Mesendoderm (in vitro differentiated cells): ENCODE measurements around the gene PRR23A.
A peak's percentile ranks its signal among the peaks of the same experiment; 100 is the strongest.

ENCODE experiments used
- DNase-seq: peaks from one replicate; pipeline ENCODE4 v3.0.0; 2013
- H2AK5ac ChIP-seq: 2 replicates; pipeline ENCODE4 v1.6.1; 2013; ENCODE audit warnings: low read length, inconsistent platforms
- H2BK120ac ChIP-seq: 2 replicates; pipeline ENCODE4 v1.6.1; 2013; ENCODE audit warnings: low read depth, mild to moderate bottlenecking, low read length, moderate library complexity, mixed read lengths
- H2BK15ac ChIP-seq: replicated peaks from 2 replicates; pipeline ENCODE4 v1.6.1; 2013; ENCODE audit warnings: low read depth, mild to moderate bottlenecking, moderate library complexity
- H2BK5ac ChIP-seq: 2 replicates; pipeline ENCODE4 v1.6.1; 2013; ENCODE audit warnings: low read length, inconsistent platforms
- H3K18ac ChIP-seq: 2 replicates; pipeline ENCODE4 v1.6.1; 2013; ENCODE audit warnings: mild to moderate bottlenecking, low read length, mixed read lengths
- H3K23ac ChIP-seq: one replicate; pipeline ENCODE4 v1.6.1; 2013; ENCODE audit warnings: low read length
- H3K27ac ChIP-seq: 2 replicates; pipeline ENCODE4 v1.5.1; 2013; ENCODE audit warnings: low read depth, mild to moderate bottlenecking, inconsistent platforms, low read length, moderate library complexity
- H3K27me3 ChIP-seq: 2 replicates; pipeline ENCODE4 v1.6.1; 2013; ENCODE audit warnings: low read length, control low read depth, mild to moderate bottlenecking, inconsistent platforms; ENCODE audit not compliant: insufficient read depth, poor library complexity
- H3K36me3 ChIP-seq: 2 replicates; pipeline ENCODE4 v1.6.1; 2013; ENCODE audit warnings: low read length, inconsistent platforms; ENCODE audit not compliant: control insufficient read depth, insufficient read depth
- H3K4ac ChIP-seq: one replicate; pipeline ENCODE4 v1.6.1; 2013; ENCODE audit warnings: low read depth, mild to moderate bottlenecking, low read length, moderate library complexity
- H3K4me1 ChIP-seq: 2 replicates; pipeline ENCODE4 v1.6.1; 2013; ENCODE audit warnings: low read depth, low read length, inconsistent platforms; ENCODE audit not compliant: control insufficient read depth
- H3K4me2 ChIP-seq: 2 replicates; pipeline ENCODE4 v1.6.1; 2013; ENCODE audit warnings: low read length
- H3K4me3 ChIP-seq: 2 replicates; pipeline ENCODE4 v1.5.1; 2013; ENCODE audit warnings: mild to moderate bottlenecking, low read length
- H3K56ac ChIP-seq: one replicate; pipeline ENCODE4 v1.6.1; 2013; ENCODE audit warnings: low read length
- H3K79me1 ChIP-seq: 2 replicates; pipeline ENCODE4 v1.6.1; 2013; ENCODE audit warnings: low read length, inconsistent platforms
- H3K79me2 ChIP-seq: 2 replicates; pipeline ENCODE4 v1.6.1; 2013; ENCODE audit warnings: mild to moderate bottlenecking, low read length; ENCODE audit not compliant: control insufficient read depth, insufficient read depth
- H3K9ac ChIP-seq: 2 replicates; pipeline ENCODE4 v1.6.1; 2013; ENCODE audit warnings: low read length, inconsistent platforms
- H4K5ac ChIP-seq: one replicate; pipeline ENCODE4 v1.6.1; 2013; ENCODE audit warnings: low read length
- H4K8ac ChIP-seq: one replicate; pipeline ENCODE4 v1.6.1; 2013; ENCODE audit warnings: low read depth, mild to moderate bottlenecking, control low read depth, low read length, moderate library complexity
- WGBS: extraction: QIAGEN DNeasy Blood & Tissue Kit; methylation state at CpG from one replicate; pipeline ENCODE4 v1.1.7; 2013; ENCODE audit warnings: low lambda C conversion rate, missing lambda C conversion rate; ENCODE audit not compliant: insufficient coverage; ENCODE audit errors: extremely low coverage; 5-methylcytosine and 5-hydroxymethylcytosine counted together

Gene PRR23A

GRCh38 chr3:138964264-138964663 is 41.8 kb downstream of the PRR23A start:
- H3K9ac ChIP-seq = no peak overlapping the region
- no peak overlapping the region for H3K4me2 ChIP-seq
- H3K36me3 ChIP-seq = no peaks in the 10 kb centered on the region
- no peak overlapping the region for H2BK15ac ChIP-seq
- H3K27ac ChIP-seq = no peak overlapping the region
- H2AK5ac ChIP-seq = no peak overlapping the region
- no peak overlapping the region for H3K4me3 ChIP-seq
- H3K79me2 ChIP-seq = no peaks in the 10 kb centered on the region
- DNase-seq = no peak
- H2BK120ac ChIP-seq = no peak overlapping the region
- H3K27me3 ChIP-seq = no peaks in the 10 kb centered on the region
- no CpG with 5 or more reads among the region's 2 CpGs for WGBS
- H4K8ac ChIP-seq = no peak overlapping the region
- no peak overlapping the region for H3K56ac ChIP-seq
- H4K5ac ChIP-seq = no peak overlapping the region
- no peak overlapping the region for H3K23ac ChIP-seq
- no peak overlapping the region for H2BK5ac ChIP-seq
- no peaks in the 10 kb centered on the region for H3K4me1 ChIP-seq
- no peak overlapping the region for H3K18ac ChIP-seq
- no peak overlapping the region for H3K4ac ChIP-seq
- no peaks in the 10 kb centered on the region for H3K79me1 ChIP-seq

- H4K5ac ChIP-seq = no peak overlapping the region
- H3K4me1 ChIP-seq = no peaks in the 10 kb centered on the region
- no peak overlapping the region for H4K8ac ChIP-seq
- H3K4me2 ChIP-seq = no peak overlapping the region
- H3K27ac ChIP-seq = no peak overlapping the region
- H3K27me3 ChIP-seq = no peaks in the 10 kb centered on the region
- no peak overlapping the region for H2BK5ac ChIP-seq
- peak; percentile 3 for DNase-seq
- no peak overlapping the region for H3K4me3 ChIP-seq
- no peak overlapping the region for H3K56ac ChIP-seq
- H3K79me2 ChIP-seq = no peaks in the 10 kb centered on the region
- H2BK15ac ChIP-seq = no peak overlapping the region
- no peak overlapping the region for H3K4ac ChIP-seq
- no peak overlapping the region for H3K18ac ChIP-seq
- H3K36me3 ChIP-seq = no peaks in the 10 kb centered on the region
- WGBS = no CpG with 5 or more reads among the region's 8 CpGs
- H2BK120ac ChIP-seq = no peak overlapping the region
- H3K23ac ChIP-seq = no peak overlapping the region
- H3K79me1 ChIP-seq = no peaks in the 10 kb centered on the region
- H3K9ac ChIP-seq = no peak overlapping the region
- no peak overlapping the region for H2AK5ac ChIP-seq
Observed at GRCh38 chr3:138962854-138963560, 43.1 kb downstream of the PRR23A start.

- no CpG with 5 or more reads among the region's 36 CpGs for WGBS
- Histone ChIP-seq H3K27me3 (no peaks in the 10 kb centered on the region), H3K18ac (no peak overlapping the region), H2BK5ac (no peak overlapping the region), H3K79me1 (no peaks in the 10 kb centered on the region), H3K56ac (no peak overlapping the region), H3K4me3 (no peak overlapping the region), H3K79me2 (no peaks in the 10 kb centered on the region), H3K9ac (no peak overlapping the region), H2BK120ac (no peak overlapping the region), H3K4me1 (no peaks in the 10 kb centered on the region), H3K27ac (no peak overlapping the region), H2AK5ac (no peak overlapping the region), H3K23ac (no peak overlapping the region), H2BK15ac (no peak overlapping the region), H4K5ac (no peak overlapping the region), H3K4ac (no peak overlapping the region), H4K8ac (no peak overlapping the region), H3K4me2 (no peak overlapping the region), H3K36me3 (no peaks in the 10 kb centered on the region)
- DNase-seq = no peak
Observed at GRCh38 chr3:138960417-138960852, 45.6 kb downstream of the PRR23A start.
